ENCODE data around the gene C1QTNF6. TPM values are rescaled to one million over a fixed set of nuclear protein-coding genes. Genes with fewer than 3 reads are reported as not detected.
A peak's percentile ranks its signal among the peaks of the same experiment; 100 is the strongest.

C1QTNF6 gene
- total RNA-seq, 1 donor from 2014 or later, result 0.99 TPM

DNA sequence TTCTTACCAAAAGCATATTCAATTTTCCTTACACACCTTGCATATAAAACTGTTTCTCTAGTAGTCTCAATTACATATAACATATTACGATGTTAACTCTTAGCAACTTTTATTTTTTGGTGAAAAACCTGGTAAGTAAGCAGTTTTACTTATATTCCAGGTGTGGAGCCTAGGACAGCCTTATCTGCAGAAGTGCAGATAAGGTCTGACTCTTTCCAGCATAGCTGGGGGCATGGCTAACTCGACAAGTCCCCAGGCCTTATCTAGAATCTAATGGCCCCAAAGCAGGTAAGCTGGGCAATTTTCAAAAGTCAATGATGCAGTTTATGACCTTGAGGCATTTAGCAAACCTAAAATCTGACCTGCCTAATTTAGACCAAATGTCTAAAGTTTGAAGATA, 4.2 kb upstream of the C1QTNF6 start:
- DNase-seq (ENCODE audit: low read depth in 2 of 2), result no peak

DNA sequence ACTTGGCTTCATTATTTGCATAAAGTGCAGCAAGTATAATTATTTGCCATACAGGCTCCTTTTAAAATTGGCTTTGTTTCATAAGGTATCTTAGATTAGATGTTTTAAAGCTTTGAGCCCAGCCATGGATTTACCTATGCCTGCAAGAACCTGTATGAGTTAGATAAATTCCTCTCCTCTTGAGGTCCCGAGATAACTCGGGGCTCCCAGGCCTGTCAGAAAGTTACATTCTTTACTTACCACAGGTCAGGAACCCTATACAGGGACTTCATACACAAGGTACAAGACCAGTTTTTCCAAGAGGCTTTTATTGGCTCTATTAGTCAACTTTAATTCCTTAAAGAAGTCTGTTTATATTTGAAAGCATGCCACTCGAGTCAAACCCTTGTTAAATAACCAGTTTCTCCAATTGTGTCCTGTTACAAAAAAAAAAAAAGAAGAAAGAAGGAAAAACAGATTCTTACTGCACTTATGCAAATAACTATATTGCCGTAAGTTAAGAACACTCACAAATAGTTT, 2.3 kb upstream of the C1QTNF6 start:
- DNase-seq (ENCODE audit: low read depth in 2 of 2), result no peak

DNA sequence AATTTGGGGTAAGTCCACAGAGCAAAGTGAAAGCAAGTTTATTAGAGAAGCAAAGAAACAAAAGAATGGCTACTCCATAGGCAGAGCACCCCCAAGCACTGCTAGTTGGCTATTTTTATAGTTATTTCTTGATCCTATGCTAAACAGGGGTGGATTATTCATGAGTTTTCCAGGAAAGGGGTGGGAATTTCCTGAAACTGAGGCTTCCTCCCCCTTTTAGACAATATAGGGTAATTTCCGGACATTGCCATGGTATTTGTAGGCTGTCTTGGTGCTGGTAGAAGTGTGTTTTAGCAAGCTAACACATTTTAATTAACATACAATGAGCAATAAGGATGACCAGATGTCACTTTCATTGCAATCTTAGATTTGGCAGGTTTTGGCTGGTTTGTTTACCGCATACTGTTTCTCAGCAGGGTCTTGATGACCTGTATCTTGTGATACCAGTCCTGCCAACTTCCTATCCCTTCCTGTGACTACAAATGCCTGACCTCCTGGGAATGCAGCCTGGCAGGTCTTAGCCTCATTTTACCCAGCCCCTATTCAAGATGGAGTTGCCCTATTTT, 937 bp upstream of the C1QTNF6 start:
- DNase-seq (ENCODE audit: low read depth in 2 of 2), result peak; percentile 71 to 79

DNA sequence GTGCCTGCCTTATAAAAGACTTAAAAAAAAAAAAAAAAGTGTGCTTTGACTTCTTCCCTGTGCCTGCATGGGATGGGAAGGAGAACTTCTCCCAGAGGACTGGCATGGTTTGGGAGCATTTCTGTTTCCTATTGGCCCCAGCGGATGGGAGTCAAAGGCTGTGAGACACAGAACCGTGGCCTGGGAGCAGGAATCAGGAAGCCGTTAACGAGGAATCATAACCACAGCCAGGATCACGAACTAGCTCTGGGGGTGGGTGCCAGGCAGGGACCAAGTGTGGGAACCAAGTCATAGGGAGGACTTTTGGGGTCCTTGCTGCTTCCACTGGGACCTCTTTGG, 526 bp downstream of the C1QTNF6 start:
- peak; percentile 68 to 81 for DNase-seq (ENCODE audit: low read depth in 2 of 2)

DNA sequence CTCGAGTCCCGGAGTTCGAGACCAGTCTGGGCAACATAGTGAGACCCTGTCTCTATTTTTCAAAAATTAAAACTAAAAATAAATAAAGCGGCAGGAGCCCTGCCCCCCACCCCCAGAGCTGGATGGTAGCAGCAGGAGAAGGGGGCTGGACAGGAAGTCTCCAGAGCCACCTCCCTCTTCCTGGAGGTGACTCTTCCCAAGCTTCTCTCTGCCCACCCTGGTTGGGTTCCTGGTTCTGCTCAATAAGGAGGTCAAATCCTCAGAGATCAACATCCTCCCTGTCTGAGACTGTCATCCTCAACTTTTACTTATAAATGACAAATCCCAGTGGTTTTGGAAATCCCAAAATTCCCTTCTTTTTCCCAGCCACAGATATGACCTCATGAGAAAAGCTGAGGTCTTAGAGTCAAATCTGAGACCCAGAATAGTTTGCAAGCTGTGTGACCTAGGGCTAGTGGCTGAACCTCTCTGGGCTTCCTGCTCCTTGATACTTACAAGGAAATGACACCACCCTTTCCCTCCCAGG, 987 bp downstream of the C1QTNF6 start:
- peak in 1 of 2 donors; percentile 44 for DNase-seq (ENCODE audit: low read depth in 2 of 2)

DNA sequence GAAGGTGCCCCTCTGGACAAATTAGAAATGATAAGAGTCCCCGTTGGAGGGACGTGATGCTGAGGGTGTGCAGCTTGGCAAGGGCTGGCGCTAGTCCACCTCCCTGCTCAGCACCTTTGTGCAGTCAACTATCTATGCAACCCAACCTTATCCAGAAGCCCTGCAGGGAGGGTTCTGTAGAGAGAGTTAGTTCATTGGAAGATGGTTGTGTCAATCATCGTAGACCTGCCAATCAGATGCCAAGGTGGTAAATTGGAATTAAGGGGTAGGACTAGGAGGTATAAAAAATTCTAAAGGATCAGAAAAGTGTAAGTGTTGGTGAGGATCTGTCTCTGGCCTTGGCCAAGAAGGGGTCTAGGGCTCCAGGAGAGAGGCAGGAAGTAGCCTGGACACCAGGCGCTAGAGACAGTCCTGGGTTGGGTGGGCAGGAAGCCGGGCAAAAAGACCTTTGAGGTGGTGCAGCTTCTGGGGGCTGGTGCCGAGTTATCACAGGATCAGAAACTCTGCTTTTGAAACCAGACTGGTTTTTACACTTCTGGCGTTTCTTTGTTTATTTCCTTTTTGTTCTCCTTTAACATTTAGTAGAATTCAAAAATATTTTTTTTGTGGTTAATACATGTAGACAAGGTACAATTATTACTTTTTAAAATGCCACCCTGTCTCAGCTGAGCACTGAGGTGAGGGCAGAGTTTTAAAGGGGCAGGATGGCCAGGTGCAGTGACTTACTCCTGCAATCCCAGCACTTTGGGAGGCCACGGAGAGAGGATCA, 1.6 kb downstream of the C1QTNF6 start:
- peak; percentile 92 to 96 for DNase-seq (ENCODE audit: low read depth in 2 of 2)

DNA sequence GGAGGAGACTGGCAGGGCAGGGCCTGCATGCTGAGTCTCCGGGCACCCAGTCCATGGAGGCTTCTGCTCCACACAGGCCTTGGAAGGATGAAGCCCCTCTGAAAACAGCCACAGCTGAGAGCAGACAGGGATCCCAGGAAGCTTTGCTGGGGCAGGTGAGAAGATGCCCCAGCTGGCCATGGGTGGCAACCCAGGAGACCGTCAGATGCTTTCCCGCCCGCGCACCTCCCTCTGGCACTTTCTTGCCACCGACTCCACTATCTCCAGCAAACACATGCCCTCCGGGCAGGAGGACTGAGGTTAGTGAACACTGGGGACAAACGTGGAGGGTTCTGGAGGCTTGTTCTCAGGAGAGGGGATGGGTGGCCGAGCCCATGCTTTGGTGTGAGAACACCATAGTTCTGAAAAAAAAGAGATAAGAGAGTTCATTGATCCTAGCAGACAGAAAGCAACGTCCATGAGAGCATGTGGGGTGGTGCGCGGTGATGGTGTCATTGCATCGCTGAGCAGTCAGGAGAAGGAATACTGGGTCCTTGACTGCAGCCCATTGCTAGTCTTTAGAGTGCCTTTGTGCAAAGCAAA, 2.3 kb downstream of the C1QTNF6 start:
- no peak for DNase-seq (ENCODE audit: low read depth in 2 of 2)

DNA sequence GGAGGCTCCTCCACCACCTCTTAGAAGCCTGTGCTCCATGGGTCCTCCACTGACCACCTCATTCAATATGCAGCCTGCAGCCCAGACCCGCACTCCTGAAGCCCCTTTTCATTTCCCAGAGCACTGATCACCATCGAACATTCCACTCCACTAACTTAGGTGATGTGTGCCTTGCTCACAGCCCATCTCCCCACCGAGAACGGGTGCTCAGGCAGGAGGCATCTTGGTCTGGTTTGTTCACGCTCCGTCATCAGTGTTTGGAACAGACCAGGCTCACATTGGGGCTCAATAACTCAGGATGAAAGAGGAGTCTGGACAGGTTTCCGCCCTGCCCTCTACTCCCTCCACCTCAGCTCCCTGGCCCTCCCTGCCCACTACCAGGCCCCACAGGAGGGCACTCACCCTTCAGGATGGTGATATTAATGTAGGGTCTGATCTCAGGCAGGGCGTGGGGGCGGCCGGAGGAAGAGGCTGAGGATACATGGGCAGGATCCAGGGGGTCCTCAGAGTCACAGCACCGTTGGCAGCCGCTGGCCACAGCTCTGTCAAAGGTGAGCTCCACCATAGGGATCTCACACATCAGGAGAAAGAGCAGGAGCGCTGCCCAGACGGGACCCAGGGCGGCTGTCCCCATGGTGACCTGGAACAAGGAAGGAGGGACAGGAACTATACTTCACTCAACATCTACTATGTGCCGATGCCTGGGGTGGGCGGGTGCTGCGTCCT, 3.1 kb downstream of the C1QTNF6 start:
- DNase-seq (ENCODE audit: low read depth in 2 of 2), result no peak

DNA sequence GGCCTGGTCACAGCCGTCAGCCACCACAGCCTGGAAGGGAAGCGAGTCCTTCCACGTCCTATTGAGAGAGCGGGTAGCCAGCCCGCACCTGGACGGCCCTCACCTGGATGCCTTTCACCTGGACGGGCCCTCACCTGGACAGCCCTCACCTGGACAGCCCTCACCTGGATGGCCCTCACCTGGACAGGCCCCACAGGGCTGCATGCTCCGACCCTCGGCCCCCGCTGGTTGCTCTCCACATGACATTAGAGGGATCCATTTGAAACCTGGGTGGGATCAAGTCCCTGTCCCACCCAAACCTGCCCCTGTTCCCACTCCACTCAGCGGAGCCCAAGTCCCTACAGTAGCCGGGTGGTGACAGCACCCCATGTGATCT, 3.7 kb downstream of the C1QTNF6 start:
- DNase-seq (ENCODE audit: low read depth in 2 of 2), result no peak

DNA sequence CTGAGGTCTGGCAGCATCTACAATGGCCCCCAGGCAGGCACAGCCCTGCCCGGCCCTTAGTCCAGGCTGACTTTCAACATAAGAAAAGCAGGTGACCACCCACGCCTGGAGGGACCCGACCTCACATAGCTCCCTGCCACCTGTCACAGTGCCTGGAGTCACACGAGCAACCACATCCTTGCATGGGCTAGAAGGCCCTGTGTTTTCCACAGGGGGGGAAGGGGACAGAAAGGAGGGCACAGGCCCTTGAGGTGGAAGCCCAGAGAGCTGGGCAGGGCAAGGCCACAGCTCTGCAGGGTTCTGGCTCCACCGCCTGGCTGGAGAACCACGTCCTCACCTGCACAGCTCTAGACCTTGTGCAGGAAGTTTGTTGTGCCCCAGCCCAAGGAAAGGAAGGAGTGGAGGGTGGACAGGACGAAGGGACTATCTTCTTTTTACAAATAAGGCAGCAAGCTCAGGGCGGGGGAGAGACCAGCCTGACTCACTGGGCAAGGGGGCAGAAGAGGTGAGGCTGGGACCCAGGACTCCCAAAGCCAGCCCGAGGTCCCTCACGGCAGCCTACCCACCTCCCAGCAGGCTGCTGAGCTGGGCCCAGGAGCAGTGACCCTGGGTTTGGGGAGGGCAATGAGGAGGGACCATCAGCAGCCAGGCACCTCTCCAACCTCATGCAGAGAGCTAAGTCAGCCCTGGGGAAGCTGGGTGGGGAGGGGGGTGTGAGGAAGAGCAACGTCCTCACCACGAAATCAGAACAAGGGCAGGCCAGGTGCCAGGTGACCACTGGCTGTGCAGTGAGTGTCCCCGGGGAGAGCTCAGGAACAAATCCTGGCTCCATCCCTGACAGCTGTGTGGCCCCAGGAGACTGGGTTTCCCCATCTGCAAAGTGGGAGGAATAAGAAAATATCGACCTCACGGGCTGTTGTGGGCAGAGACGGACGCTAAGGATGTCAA, 4.3 kb downstream of the C1QTNF6 start:
- DNase-seq (ENCODE audit: low read depth in 2 of 2), result no peak

DNA sequence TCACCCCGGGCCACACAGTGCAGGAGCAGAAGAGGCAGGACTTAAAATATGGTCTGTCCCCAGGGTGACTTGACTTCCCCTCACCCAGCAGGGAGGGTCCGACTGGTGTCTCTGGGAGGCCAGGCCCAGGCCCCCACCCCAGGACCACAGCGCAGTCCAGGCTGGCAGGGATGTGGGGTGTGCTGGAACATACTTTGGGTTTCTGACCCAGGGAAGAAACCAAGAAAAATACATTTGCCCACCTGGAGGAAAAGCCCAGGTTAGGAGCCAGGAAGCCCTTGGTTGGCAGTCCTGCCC, 5.2 kb downstream of the C1QTNF6 start:
- no peak for DNase-seq (ENCODE audit: low read depth in 2 of 2)

DNA sequence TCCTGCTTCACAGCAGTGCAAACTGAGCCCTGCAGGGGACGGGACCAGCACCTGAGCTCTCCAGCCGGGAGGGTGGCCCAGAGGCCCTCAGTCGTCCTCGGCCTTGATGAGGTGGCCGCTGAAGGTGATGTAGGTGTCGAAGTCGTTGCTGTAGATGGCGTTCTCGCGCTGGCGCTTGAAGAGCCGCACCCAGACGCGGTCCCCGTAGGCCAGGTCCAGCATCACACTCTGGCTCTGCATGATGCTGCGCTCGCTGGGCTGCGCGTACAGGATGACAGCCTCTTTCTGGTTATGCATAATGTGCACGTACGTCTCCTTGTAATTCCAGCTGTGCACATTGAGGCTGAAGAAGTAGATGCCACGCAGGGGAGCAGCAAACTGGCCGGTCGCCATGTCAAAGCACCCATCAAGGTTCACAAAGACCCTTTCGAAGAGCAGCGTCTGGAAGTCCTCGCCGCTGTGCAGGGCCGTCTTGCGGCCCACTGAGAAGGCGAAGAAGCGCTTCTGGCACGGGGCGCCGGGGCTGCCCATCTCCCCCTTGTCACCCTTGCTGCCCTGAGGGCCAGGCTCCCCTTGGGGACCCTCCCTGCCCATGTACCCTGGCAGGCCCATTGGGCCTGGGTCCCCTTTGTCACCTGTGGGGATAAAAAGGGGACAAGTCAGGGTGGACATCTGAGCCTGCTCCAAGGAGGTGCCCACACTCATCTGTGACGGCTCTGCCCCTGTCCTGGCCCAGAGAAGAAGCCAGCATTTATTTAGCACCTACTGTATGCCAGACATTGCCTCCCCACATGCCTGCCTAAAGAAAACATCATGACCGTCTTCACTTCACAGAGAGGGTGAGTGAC, 5.7 kb downstream of the C1QTNF6 start:
- DNase-seq (ENCODE audit: low read depth in 2 of 2), result no peak

DNA sequence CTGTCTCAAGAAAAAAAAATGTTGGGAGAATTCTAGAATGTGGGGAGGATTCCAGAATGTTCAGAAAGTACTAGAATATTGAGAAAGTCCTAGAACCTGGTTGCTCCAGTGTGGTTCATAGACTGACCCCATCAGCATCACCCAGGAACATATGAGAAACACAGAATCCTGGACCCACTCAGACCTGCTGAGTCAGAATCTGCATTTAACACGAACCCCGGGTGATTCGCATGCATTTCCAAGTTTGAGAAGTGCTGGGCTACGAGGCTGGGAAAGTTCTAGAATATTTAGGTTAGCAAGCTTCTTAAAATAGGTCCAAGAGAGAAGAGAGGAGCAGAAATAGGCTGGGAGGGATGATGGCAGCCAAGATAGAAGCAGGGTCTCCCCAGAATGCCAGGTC, 6.4 kb downstream of the C1QTNF6 start:
- no peak for DNase-seq (ENCODE audit: low read depth in 2 of 2)

DNA sequence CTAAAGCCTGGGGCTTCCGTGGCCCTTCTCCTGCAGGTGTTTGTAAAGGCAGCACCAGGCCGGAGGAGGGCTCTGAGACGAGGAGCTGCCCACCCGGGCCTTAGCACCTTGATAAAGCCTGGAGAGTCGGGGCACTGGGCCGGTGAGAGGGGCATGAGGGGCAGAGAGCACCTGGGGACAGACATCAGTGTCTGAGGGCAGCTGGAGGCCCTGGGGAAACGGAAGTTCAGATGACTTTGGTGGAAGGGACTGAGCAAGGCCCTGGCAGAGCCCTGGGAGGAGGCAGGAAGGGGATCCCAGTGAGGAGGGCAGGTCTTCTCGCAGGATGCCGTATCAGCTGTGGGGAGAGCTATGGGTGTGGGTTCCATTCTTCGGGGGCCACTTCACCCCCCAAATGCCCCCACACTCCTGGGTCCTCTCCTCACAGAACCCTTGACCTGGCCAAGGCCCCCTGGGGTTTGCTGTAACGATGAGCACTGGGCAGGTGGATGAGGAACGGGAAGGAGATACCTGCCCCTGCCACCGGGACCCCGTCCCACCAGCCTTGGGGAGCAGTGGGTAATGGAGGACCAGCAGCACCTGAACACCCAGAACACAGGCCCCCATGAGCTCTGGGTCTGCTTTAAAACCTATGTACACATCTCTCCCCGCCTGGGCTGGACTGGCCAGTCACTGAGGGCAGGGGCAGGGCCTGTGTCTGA, 7.4 kb downstream of the C1QTNF6 start:
- no peak for DNase-seq (ENCODE audit: low read depth in 2 of 2)

DNA sequence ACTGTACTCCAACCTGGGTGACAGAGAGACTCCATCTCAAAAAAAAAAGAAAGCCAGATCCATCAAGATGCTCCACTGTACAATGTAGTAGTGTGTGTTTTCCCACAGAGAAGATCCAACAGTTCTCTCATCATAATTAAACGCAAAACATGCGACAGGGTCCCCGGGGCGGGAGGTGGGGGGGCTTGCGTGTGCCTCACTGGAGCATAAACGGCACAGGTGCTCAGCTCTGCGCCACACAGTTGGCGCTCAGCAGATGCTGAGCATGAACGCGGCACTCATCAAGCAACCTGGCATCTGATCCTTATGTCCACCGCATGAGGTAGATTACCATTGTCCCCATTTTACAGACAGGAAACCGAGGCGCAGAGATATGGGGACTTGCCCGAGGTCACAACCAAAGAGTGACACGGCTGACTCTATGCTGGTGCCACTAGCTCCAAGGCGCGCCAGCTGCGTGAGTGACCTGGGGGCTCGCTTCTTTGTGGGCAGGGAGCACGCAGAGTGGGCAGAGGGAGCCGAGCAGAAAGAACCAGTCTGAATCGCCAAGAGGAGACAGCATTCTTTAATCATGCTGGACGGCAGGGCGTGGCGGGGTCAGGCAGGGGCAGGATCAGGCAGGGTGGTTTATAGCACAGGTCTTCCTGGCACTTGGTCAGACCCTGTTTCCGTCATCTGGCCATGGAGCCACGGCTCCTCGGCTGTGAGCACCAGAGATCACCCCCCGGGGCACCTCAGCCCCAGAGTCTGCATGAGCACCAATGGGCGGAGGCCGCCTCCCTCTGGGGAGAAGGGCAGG, 8.2 kb downstream of the C1QTNF6 start:
- DNase-seq (ENCODE audit: low read depth in 2 of 2), result no peak

DNA sequence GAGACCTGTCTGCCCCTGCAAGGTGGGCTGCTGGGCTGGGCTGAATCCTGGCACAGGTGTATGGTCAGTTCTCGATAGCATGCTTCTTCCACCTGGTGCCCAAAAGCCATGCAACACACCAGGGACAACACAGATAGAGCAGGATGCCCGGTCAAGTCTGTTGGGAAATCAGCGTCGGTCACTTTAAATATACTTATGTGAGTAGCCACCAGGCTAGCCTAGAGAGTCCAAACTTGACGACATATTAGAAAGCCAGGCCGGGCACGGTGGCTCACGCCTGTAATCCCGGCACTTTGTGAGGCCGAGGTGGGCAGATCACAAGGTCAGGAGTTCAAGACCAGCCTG, 8.9 kb downstream of the C1QTNF6 start:
- DNase-seq (ENCODE audit: low read depth in 2 of 2), result no peak

DNA sequence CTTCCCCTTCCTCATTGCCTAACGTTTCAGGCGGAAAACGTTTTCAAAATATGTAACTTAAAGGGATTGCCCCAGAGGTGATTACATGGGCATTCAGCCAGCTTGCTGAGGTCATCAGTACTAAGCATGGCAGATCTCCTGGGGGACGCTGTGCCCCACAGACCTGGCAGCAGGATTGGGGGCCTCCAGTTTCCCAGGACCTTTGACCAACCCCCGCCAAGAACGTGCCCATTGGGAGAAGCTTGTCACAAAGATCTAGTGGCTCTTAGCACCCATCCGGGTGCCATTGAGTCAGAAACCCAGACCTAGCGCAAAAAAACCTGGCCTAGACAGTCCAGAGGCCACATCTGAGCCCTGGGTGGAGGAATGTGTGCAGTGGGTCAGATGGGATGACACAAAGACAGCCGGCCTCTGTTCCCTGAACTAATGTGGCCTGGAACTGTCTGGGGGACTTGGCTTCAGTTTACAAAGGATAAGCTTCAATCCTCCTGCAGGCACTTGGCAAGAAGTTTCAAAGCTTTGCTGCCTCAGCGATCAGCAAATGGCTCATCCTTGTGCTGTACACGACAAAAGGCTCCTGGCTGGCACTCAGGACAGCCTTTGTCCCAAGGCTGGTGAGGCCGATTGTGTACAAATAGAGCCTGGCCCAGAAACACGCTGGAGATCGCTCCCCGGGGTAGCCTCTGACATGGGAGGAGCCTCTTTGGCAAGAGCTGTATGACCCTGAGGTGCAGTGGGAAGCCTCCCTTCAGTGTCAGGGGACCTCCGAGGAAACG, 9.5 kb downstream of the C1QTNF6 start:
- peak; percentile 32 to 74 for DNase-seq (ENCODE audit: low read depth in 2 of 2)

DNA sequence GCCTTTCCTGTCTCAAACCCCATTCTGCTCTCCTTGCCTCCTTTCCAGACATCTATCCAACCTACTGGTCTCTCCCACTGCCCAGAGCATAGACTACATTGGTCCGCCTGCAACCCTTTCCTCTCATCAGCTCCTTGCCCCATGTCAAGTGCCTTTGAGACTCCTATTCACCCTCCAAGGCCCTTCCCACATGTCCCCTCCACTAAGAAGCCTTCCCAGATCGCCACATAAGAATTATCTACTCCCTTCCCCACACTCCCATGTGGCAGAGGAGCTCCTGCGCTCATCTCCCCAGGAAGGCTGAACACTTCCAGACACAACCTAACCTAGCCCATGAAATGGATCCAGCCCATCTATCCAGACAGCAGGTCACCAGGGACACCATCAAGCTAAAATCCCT, 10.3 kb downstream of the C1QTNF6 start:
- no peak for DNase-seq (ENCODE audit: low read depth in 2 of 2)

All from lung microvascular endothelial cell (primary cell).